GM11168 (cell line): ENCODE results near the gene GAD2.

ENCODE experiments used
- in situ Hi-C: fragments of 300-500 bp; cut with MboI; formaldehyde crosslinking; loops from one replicate; pipeline ENCODE4 v1.12.0; 2022; ENCODE audit warnings: low sequenced_read_pairs; ENCODE audit not compliant: unreplicated experiment

Gene GAD2

GRCh38 chr10:26216585-26217395, at the start of gene GAD2:
Gene GAD2 (plus strand): TSS chr10:26216774. CDS start chr10:26216810, 36 bp downstream.
- in situ Hi-C loops, result no loop called here

- in situ Hi-C loops, result no loop called here
Observed at GRCh38 chr10:26169466-26169865, 47.1 kb upstream of the GAD2 start.

- in situ Hi-C loops, result no loop called here
Observed at GRCh38 chr10:26172131-26172530, 44.4 kb upstream of the GAD2 start.

- in situ Hi-C loops, result no loop called here
Observed at GRCh38 chr10:26173837-26174236, 42.7 kb upstream of the GAD2 start.

GRCh38 chr10:26177341-26177740, 39.2 kb upstream of the GAD2 start:
- in situ Hi-C loops, result no loop called here

GRCh38 chr10:26194275-26194674, 22.3 kb upstream of the GAD2 start:
- in situ Hi-C loops, result no loop called here

GRCh38 chr10:26197248-26197647, 19.3 kb upstream of the GAD2 start:
- in situ Hi-C loops, result no loop called here

- in situ Hi-C loops, result no loop called here
Observed at GRCh38 chr10:26198119-26198518, 18.5 kb upstream of the GAD2 start.

GRCh38 chr10:26199841-26200240, 16.7 kb upstream of the GAD2 start:
- in situ Hi-C loops, result no loop called here

- in situ Hi-C loops, result no loop called here
Observed at GRCh38 chr10:26205223-26205622, 11.4 kb upstream of the GAD2 start.

GRCh38 chr10:26211781-26212444, 4.7 kb upstream of the GAD2 start:
- in situ Hi-C loops, result no loop called here

- in situ Hi-C loops, result no loop called here
Observed at GRCh38 chr10:26212511-26212910, 4.1 kb upstream of the GAD2 start.

GRCh38 chr10:26213157-26213800, 3.3 kb upstream of the GAD2 start:
- in situ Hi-C loops, result no loop called here

GRCh38 chr10:26214004-26214403, 2.6 kb upstream of the GAD2 start:
- in situ Hi-C loops, result no loop called here

- in situ Hi-C loops, result no loop called here
Observed at GRCh38 chr10:26214551-26215395, 1.8 kb upstream of the GAD2 start.

GRCh38 chr10:26215396-26215934, 1.1 kb upstream of the GAD2 start:
- in situ Hi-C loops, result no loop called here

- in situ Hi-C loops, result no loop called here
Observed at GRCh38 chr10:26215935-26216584, 514 bp upstream of the GAD2 start.

- in situ Hi-C loops, result no loop called here
Observed at GRCh38 chr10:26217396-26218086, 967 bp downstream of the GAD2 start.

- in situ Hi-C loops, result no loop called here
Observed at GRCh38 chr10:26219676-26220075, 3.1 kb downstream of the GAD2 start.
